Measurements from ENCODE around the gene FEM1C. TPM values are rescaled to one million over a fixed set of nuclear protein-coding genes. Genes with fewer than 3 reads are reported as not detected.
"Not testable (repeated sequence)": the region's sequence is repeated elsewhere in the genome, so short reads cannot be mapped to it uniquely, and the experiment has no call there.

FEM1C gene
- total and polyA plus RNA-seq, 9 donors, result 16.7 to 25.2 (median 22.3) TPM

- no peak for DNase-seq
- Histone ChIP-seq H3K36me3 (ENCODE audit: control insufficient read depth, insufficient read depth, low read length) (no peaks in the 10 kb centered on the region), H3K4me1 (ENCODE audit: control insufficient read depth, insufficient read depth, low read length) (peaks cover 4% of the 10 kb centered on the region), H3K27ac (ENCODE audit: low read length) (no peak overlapping the region), H3K27me3 (ENCODE audit: control insufficient read depth, insufficient read depth, low read length) (no peaks in the 10 kb centered on the region), H3K9me3 (replicated peaks; ENCODE audit: control insufficient read depth, low read depth, low read length) (no peaks in the 10 kb centered on the region), H3K4me3 (ENCODE audit: low read length) (no peak overlapping the region)
- no CpG with 5 or more reads among the region's 2 CpGs for WGBS (ENCODE audit: insufficient coverage)
Observed at GRCh38 chr5:115486728-115487127, 57.8 kb downstream of the FEM1C start.

- 70% methylated on average over 3 of the region's 4 CpGs for WGBS (ENCODE audit: insufficient coverage)
- H3K36me3 ChIP-seq (ENCODE audit: control insufficient read depth, insufficient read depth, low read length), result no peaks in the 10 kb centered on the region
- H3K4me1 ChIP-seq (ENCODE audit: control insufficient read depth, insufficient read depth, low read length), result no peaks in the 10 kb centered on the region
- DNase-seq, result peak; percentile 18
- H3K4me3 ChIP-seq (ENCODE audit: low read length), result no peak overlapping the region
- no peak overlapping the region for H3K27ac ChIP-seq (ENCODE audit: low read length)
- no peaks in the 10 kb centered on the region for H3K9me3 ChIP-seq (replicated peaks; ENCODE audit: control insufficient read depth, low read depth, low read length)
- no peaks in the 10 kb centered on the region for H3K27me3 ChIP-seq (ENCODE audit: control insufficient read depth, insufficient read depth, low read length)
Observed at GRCh38 chr5:115484368-115484767, 60.2 kb downstream of the FEM1C start.

DNA sequence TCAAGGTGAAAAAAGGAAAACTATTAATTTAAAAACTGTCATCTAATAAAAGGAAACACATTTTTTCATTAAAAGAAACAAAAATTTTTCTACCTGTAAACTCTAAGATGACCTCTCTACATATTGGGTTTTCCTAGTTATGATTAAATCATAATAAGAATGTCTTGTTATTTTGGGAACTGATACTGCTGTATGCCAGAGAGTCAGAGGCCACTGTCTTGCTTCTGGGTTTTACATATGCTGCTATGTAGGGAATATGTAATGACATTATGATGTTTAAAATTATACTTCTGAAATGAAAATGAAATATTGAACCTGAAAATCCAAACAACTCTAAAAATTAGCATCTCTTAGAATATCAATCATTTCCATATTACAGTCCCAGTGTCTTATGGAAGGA, 63.7 kb downstream of the FEM1C start:
- no peaks in the 10 kb centered on the region for H3K9me3 ChIP-seq (replicated peaks; ENCODE audit: control insufficient read depth, low read depth, low read length)
- DNase-seq, result no peak
- H3K27ac ChIP-seq (ENCODE audit: low read length), result no peak overlapping the region
- H3K36me3 ChIP-seq (ENCODE audit: control insufficient read depth, insufficient read depth, low read length), result no peaks in the 10 kb centered on the region
- no peaks in the 10 kb centered on the region for H3K4me1 ChIP-seq (ENCODE audit: control insufficient read depth, insufficient read depth, low read length)
- H3K4me3 ChIP-seq (ENCODE audit: low read length), result no peak overlapping the region
- H3K27me3 ChIP-seq (ENCODE audit: control insufficient read depth, insufficient read depth, low read length), result peaks cover 3% of the 10 kb centered on the region

DNA sequence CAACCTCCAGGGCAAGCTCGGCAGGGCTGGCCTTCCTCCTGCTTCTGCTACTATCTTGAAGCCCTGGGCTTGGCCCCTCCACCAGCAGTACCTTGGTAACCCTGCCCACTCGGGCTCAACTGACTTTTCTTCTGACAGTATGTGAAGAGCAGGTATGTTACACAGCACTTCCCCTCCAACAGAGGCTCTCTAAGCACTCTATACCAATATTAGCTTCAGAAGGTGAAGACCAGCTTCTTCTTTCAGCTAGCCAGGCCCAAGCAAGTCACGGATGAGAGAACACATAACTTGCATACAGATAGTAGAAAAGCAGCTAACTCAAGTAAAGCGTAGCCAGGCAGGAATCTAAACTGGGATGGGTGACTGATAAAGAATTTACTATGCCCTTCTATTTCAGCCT, 64.3 kb downstream of the FEM1C start:
- Histone ChIP-seq H3K4me3 (ENCODE audit: low read length) (no peak overlapping the region), H3K4me1 (ENCODE audit: control insufficient read depth, insufficient read depth, low read length) (no peaks in the 10 kb centered on the region), H3K9me3 (replicated peaks; ENCODE audit: control insufficient read depth, low read depth, low read length) (no peaks in the 10 kb centered on the region), H3K36me3 (ENCODE audit: control insufficient read depth, insufficient read depth, low read length) (no peaks in the 10 kb centered on the region), H3K27ac (ENCODE audit: low read length) (no peak overlapping the region), H3K27me3 (ENCODE audit: control insufficient read depth, insufficient read depth, low read length) (peaks cover 3% of the 10 kb centered on the region)
- WGBS (ENCODE audit: insufficient coverage), result 50% methylated on average over 1 of the region's 4 CpGs
- no peak for DNase-seq

GRCh38 chr5:115479166-115479873, 65.3 kb downstream of the FEM1C start:
- WGBS (ENCODE audit: insufficient coverage), result no CpG with 5 or more reads among the region's 2 CpGs
- not testable (repeated sequence) for DNase-seq; H3K27ac ChIP-seq (ENCODE audit: low read length); H3K36me3 ChIP-seq (ENCODE audit: control insufficient read depth, insufficient read depth, low read length); H3K9me3 ChIP-seq (replicated peaks; ENCODE audit: control insufficient read depth, low read depth, low read length); H3K4me1 ChIP-seq (ENCODE audit: control insufficient read depth, insufficient read depth, low read length); H3K4me3 ChIP-seq (ENCODE audit: low read length); H3K27me3 ChIP-seq (ENCODE audit: control insufficient read depth, insufficient read depth, low read length)

DNA sequence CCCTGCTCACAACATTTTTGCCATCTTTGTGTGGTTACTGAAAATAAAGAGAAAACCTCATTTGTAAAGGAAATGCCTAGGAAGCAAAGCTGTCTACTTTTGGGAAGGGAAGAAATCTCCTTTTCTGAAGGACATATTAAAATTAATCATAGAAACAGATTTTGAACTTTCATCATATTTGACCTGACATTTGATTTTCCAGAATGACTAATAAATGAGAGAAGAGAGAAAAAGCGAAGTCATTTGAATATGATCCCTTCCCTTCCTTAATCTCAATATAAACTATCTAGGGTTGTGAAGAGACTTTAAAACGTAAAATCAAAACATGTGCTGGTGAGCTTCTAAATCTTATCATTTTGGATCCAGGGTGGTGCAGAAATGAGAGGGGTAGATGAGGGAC, 66.3 kb downstream of the FEM1C start:
- DNase-seq, result no peak
- no peaks in the 10 kb centered on the region for H3K9me3 ChIP-seq (replicated peaks; ENCODE audit: control insufficient read depth, low read depth, low read length)
- H3K27me3 ChIP-seq (ENCODE audit: control insufficient read depth, insufficient read depth, low read length), result peaks cover 3% of the 10 kb centered on the region
- no CpG with 5 or more reads among the region's 2 CpGs for WGBS (ENCODE audit: insufficient coverage)
- H3K4me1 ChIP-seq (ENCODE audit: control insufficient read depth, insufficient read depth, low read length), result peaks cover 2% of the 10 kb centered on the region
- H3K4me3 ChIP-seq (ENCODE audit: low read length), result no peak overlapping the region
- no peak overlapping the region for H3K27ac ChIP-seq (ENCODE audit: low read length)
- no peaks in the 10 kb centered on the region for H3K36me3 ChIP-seq (ENCODE audit: control insufficient read depth, insufficient read depth, low read length)

DNA sequence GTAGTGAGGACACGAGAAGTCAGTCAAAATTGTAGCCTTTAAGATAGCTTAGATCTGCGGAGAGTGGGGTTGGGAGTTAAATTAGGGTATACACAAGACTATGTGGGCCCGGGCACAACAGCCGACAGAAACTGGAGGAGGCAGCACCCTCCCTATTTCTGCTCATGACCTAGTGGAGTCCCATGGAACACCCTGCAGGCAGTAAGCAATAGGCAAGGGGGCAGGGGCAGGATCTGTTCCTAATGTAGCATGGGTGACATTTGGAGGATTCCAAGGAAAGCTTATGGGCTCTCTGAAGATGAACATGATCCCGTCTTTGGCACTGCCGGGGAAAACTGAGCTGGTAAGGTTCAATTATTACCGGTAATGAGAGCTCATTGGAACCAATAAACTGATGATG, 67.0 kb downstream of the FEM1C start:
- no peaks in the 10 kb centered on the region for H3K9me3 ChIP-seq (replicated peaks; ENCODE audit: control insufficient read depth, low read depth, low read length)
- H3K4me3 ChIP-seq (ENCODE audit: low read length), result no peak overlapping the region
- 100% methylated on average over 4 of the region's 7 CpGs for WGBS (ENCODE audit: insufficient coverage)
- H3K36me3 ChIP-seq (ENCODE audit: control insufficient read depth, insufficient read depth, low read length), result no peaks in the 10 kb centered on the region
- H3K4me1 ChIP-seq (ENCODE audit: control insufficient read depth, insufficient read depth, low read length), result peaks cover 7% of the 10 kb centered on the region
- peaks cover 3% of the 10 kb centered on the region for H3K27me3 ChIP-seq (ENCODE audit: control insufficient read depth, insufficient read depth, low read length)
- DNase-seq, result no peak
- H3K27ac ChIP-seq (ENCODE audit: low read length), result no peak overlapping the region

- Histone ChIP-seq H3K36me3 (ENCODE audit: control insufficient read depth, insufficient read depth, low read length) (no peaks in the 10 kb centered on the region), H3K27me3 (ENCODE audit: control insufficient read depth, insufficient read depth, low read length) (peaks cover 3% of the 10 kb centered on the region), H3K4me1 (ENCODE audit: control insufficient read depth, insufficient read depth, low read length) (peaks cover 21% of the 10 kb centered on the region), H3K9me3 (replicated peaks; ENCODE audit: control insufficient read depth, low read depth, low read length) (no peaks in the 10 kb centered on the region), H3K27ac (ENCODE audit: low read length) (no peak overlapping the region), H3K4me3 (ENCODE audit: low read length) (no peak overlapping the region)
- no peak for DNase-seq
Observed at GRCh38 chr5:115475788-115476187, 68.8 kb downstream of the FEM1C start.

- Histone ChIP-seq H3K4me1 (ENCODE audit: control insufficient read depth, insufficient read depth, low read length) (peaks cover 21% of the 10 kb centered on the region), H3K9me3 (replicated peaks; ENCODE audit: control insufficient read depth, low read depth, low read length) (no peaks in the 10 kb centered on the region), H3K36me3 (ENCODE audit: control insufficient read depth, insufficient read depth, low read length) (no peaks in the 10 kb centered on the region), H3K27me3 (ENCODE audit: control insufficient read depth, insufficient read depth, low read length) (peaks cover 2% of the 10 kb centered on the region), H3K27ac (ENCODE audit: low read length) (peak overlapping the region; percentile 67), H3K4me3 (ENCODE audit: low read length) (no peak overlapping the region)
- WGBS (ENCODE audit: insufficient coverage), result 7% methylated on average over 4 of the region's 6 CpGs
- DNase-seq, result peak; percentile 86
Observed at GRCh38 chr5:115472271-115473025, 72.1 kb downstream of the FEM1C start.

GRCh38 chr5:115471345-115472063, 73.1 kb downstream of the FEM1C start:
- Histone ChIP-seq H3K4me1 (ENCODE audit: control insufficient read depth, insufficient read depth, low read length) (peaks cover 21% of the 10 kb centered on the region), H3K4me3 (ENCODE audit: low read length) (no peak overlapping the region), H3K9me3 (replicated peaks; ENCODE audit: control insufficient read depth, low read depth, low read length) (no peaks in the 10 kb centered on the region), H3K27me3 (ENCODE audit: control insufficient read depth, insufficient read depth, low read length) (no peaks in the 10 kb centered on the region), H3K27ac (ENCODE audit: low read length) (peak overlapping the region; percentile 67), H3K36me3 (ENCODE audit: control insufficient read depth, insufficient read depth, low read length) (no peaks in the 10 kb centered on the region)
- 86% methylated on average over 4 of the region's 6 CpGs for WGBS (ENCODE audit: insufficient coverage)
- DNase-seq, result peak; percentile 50
